Right ventricle myocardium superior (tissue), 1 donor: ENCODE measurements around the gene ANKRD33. TPM values are rescaled to one million over a fixed set of nuclear protein-coding genes. Genes with fewer than 3 reads are reported as not detected.

Experiments
- ATAC-seq: fragments of 200-7000 bp; cut with Tn5 transposase; one replicate; pipeline ENCODE4 v1.9.1; 2020; ENCODE audit warnings: mild to moderate bottlenecking; ENCODE audit not compliant: poor library complexity
- DNase-seq: peaks from one replicate; pipeline ENCODE4 v3.0.0-alpha.2; 2020
- intact Hi-C: fragments of 100-400 bp; cut with DNase I; formaldehyde crosslinking; loops from one replicate; pipeline ENCODE4 v1.11.2; 2022
- total RNA-seq: library from RNA; stranded (reverse); fragmentation: NEBNext Ultra II Directional; extraction: Animal tissue kit (Norgen Biotek cat#: 25700); gene quantifications from one replicate; pipeline ENCODE4 v1.2.1, GENCODE V29; 2021
- donor health status: DM: no; HTN: yes; CAD: no; lungs with severe emphysema.

ANKRD33 gene
- total RNA-seq, 1 donor from 2014 or later = not detected

- ATAC-seq = no peak
- no peak for DNase-seq
- intact Hi-C loops = loop anchor here (5.0 kb wide), 1 partner anchor 90 kb away; no protein-coding TSS in a partner anchor
Observed at GRCh38 chr12:51891843-51892242, 3.9 kb downstream of the ANKRD33 start.

DNA sequence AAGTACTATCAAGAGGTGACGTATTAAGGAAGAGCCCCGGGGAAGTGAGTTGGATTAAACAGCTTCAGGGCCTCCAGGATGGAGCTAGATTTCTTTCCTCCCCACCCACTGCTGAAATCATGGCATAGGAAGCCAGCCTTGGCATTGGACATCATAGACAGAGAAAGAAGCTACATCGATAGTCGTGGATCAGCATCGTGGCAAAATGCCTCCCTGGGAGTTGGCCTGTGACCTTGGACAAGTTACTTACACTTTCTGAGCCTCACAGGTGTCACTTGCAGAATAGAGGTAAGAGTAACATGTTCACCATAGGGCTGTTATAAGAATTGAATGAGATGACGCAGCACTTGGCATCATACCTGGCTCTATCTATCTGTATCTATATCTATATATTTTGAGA lies 5.9 kb downstream of the ANKRD33 start:
- intact Hi-C loops = loop anchor here (5.0 kb wide), 1 partner anchor 89 kb away; no protein-coding TSS in a partner anchor
- ATAC-seq = no peak
- DNase-seq = no peak

GRCh38 chr12:51895378-51896135 lies 7.7 kb downstream of the ANKRD33 start:
- ATAC-seq (no peak), DNase-seq (no peak)
- intact Hi-C loops = no loop called here

DNA sequence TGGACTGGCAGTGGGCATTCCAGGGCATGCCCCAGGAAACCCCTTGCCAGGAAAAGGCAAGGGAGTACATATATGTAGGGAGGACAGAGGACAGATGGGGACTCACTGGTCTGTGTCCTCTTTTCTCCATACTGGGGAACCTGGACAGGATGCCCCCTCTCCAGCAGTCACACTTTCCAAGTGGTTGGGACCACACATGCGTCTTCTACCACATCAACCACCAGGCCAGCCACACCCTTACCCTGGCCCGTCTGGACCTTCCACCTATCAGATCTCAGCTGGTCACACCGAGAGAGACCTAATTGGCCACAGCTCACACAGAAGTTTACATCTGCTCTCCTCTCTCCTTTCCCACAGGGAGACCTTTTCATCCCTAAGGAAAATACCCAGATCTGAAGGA lies 8.3 kb downstream of the ANKRD33 start:
- intact Hi-C loops = no loop called here
- DNase-seq = no peak
- no peak for ATAC-seq

DNA sequence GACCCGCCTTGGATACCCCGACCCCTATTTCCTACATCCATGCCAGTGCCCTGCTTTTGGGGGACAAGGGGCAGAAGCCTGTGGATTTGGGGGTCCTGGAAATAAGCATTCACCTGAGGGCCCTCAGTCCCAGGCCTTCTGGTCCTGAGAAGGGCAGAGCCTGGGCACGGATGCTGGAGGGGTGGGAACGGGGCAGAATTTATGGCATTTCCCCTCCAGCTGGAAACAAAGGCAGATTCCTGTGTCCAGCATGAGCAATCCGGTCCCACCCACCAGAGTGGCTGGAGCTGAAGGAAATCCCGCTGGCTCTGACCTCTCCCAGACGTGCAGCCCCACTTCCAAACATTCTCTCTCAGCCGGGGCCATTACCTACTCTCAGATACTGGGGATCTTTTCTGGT lies 9.3 kb downstream of the ANKRD33 start:
- DNase-seq (peak; percentile 63), ATAC-seq (peak; percentile 17)
- intact Hi-C loops = no loop called here

GRCh38 chr12:51898506-51898905 lies 10.6 kb downstream of the ANKRD33 start:
- no peak for DNase-seq
- intact Hi-C loops = no loop called here
- no peak for ATAC-seq

- DNase-seq = no peak
- ATAC-seq = no peak
- intact Hi-C loops = no loop called here
Observed at GRCh38 chr12:51898937-51899336, 11.0 kb downstream of the ANKRD33 start.

GRCh38 chr12:51900323-51900889 lies 12.5 kb downstream of the ANKRD33 start:
- intact Hi-C loops = no loop called here
- no peak for DNase-seq
- no peak for ATAC-seq

- DNase-seq (no peak), ATAC-seq (no peak)
- intact Hi-C loops = no loop called here
Observed at GRCh38 chr12:51901121-51901817, 13.4 kb downstream of the ANKRD33 start.

DNA sequence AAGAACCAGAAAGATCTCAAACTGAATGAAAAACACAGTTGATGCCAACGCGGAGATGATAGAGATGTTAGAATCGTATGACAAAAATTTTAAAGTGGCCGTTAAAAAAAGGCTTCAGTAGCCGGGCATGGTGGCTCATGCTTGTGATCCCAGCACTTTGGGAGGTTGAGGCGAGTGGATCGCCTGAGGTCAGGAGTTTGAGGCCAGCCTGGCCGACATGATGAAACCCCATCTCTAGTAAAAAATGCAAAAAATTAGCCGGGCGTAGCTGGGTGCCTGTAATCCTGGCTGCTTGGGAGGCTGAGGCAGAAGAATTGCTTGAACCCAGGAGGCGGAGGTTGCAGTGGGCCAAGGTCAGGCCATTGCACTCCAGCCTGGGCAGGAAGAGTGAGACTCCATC lies 14.0 kb downstream of the ANKRD33 start:
- DNase-seq (no peak), ATAC-seq (no peak)
- intact Hi-C loops = no loop called here

GRCh38 chr12:51904951-51905470 lies 17.1 kb downstream of the ANKRD33 start:
- ATAC-seq (peak; percentile 75), DNase-seq (peak; percentile 57)
- intact Hi-C loops = no loop called here

GRCh38 chr12:51905471-51906429 lies 17.8 kb downstream of the ANKRD33 start:
- ATAC-seq (peak; percentile 83), DNase-seq (peak; percentile 88)
- intact Hi-C loops = no loop called here

DNA sequence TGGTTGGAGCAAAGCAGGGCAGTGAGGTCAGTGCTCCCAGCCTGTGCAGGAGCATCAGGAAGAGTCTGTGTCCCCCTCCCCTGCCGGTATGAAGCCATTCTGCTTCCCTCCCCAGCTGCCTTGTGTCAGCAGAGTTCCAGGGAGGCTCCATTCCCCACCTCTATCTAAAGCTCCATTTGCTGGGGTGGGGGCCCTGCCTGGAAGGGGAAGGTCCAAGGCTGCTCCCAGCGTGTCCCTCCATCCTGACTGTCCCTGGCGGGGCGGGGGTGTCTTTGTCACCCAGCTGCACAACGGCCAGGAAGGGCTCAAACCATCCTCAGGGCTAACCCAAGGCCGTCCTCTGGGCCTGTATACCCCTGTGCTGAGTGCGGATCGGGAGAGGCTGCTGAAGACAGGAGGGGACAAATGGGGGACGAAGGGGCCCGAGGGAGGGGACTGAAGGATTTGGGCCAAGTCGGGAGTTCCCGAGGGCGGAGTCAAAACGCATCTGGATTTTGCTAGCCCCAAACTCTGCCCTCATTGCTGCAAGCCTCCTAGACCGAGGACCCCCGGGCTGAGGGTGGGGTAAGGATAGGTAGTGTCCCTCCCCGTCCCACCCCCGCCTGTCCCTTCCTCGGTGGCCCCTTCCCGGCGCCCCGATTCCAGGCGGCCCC lies 18.7 kb downstream of the ANKRD33 start:
- intact Hi-C loops = no loop called here
- peak; percentile 16 for ATAC-seq

DNA sequence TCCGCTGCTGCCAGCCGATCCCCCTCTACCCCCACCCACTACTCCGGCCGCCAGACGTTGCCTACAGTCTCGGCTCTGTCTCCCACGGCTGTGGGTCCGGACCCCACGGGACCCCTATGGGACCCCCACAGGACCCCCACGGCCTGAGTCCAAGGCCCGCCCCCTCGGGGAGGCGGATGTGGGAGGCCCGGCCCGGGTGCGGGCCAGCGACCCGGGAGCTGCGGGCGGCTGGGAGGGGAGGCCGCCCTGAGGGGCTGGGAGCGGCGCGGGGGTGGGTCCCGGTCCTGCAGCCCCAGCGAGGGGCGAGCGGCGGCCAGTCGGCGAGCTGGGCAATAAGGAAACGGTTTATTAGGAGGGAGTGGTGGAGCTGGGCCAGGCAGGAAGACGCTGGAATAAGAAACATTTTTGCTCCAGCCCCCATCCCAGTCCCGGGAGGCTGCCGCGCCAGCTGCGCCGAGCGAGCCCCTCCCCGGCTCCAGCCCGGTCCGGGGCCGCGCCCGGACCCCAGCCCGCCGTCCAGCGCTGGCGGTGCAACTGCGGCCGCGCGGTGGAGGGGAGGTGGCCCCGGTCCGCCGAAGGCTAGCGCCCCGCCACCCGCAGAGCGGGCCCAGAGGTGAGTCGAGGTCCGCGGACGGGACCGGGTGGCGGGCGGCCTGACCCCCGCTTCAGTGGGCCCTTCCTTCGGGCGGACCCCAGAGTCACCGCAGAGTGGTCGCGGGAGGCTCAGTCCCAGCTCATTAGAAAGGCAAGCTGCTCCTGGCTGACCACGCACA lies 19.4 kb downstream of the ANKRD33 start, which contains the start of gene ACVRL1:
Gene ACVRL1, plus strand, starts transcription at position 422 of the 773 bp plus-strand sequence. CDS start 4,971 bp downstream, outside the sequence.
- peak; percentile 8 for ATAC-seq
- intact Hi-C loops = no loop called here
- DNase-seq = peak; percentile 66

More for the DNA sequence above, 18.7 kb downstream of the ANKRD33 start:
- peak; percentile 54 for DNase-seq

GRCh38 chr12:51907856-51908425 lies 20.0 kb downstream of the ANKRD33 start:
- ATAC-seq = no peak
- intact Hi-C loops = no loop called here
- DNase-seq = peak; percentile 37

- ATAC-seq (no peak), DNase-seq (peak; percentile 10)
- intact Hi-C loops = no loop called here
Observed at GRCh38 chr12:51908876-51909592, 21.1 kb downstream of the ANKRD33 start.
